Parathyroid adenoma (tissue), 2 donors: ENCODE results near the gene STK24.

ENCODE experiments used
- H2AFZ ChIP-seq: fragments of 300-600 bp; sonication (generic); one replicate; pipeline ENCODE4 v1.7.0; 2017; ENCODE audit warnings: antibody characterized with exemption, mild to moderate bottlenecking
- H3K27ac ChIP-seq: fragments of 300-600 bp; sonication (generic); one replicate; pipeline ENCODE4 v1.7.0; 2017
- H3K27me3 ChIP-seq: fragments of 300-600 bp; sonication (generic); one replicate; pipeline ENCODE4 v1.7.0; 2017; ENCODE audit warnings: low read length; ENCODE audit not compliant: control insufficient read depth, insufficient read depth
- H3K36me3 ChIP-seq: fragments of 300-600 bp; sonication (generic); one replicate; pipeline ENCODE4 v1.7.0; 2017; ENCODE audit warnings: low read length; ENCODE audit not compliant: control insufficient read depth, insufficient read depth
- H3K4me1 ChIP-seq: fragments of 300-600 bp; sonication (generic); one replicate; pipeline ENCODE4 v1.7.0; 2017; ENCODE audit warnings: control low read depth
- H3K4me2 ChIP-seq: fragments of 300-600 bp; sonication (generic); one replicate; pipeline ENCODE4 v1.7.0; 2017; ENCODE audit warnings: low read length
- H3K4me3 ChIP-seq: fragments of 300-600 bp; sonication (generic); one replicate; pipeline ENCODE4 v1.7.0; 2017; ENCODE audit warnings: low read depth, low read length
- H3K79me2 ChIP-seq: fragments of 300-600 bp; sonication (generic); one replicate; pipeline ENCODE4 v1.7.0; 2017; ENCODE audit warnings: control low read depth
- H3K9ac ChIP-seq: fragments of 300-600 bp; sonication (generic); one replicate; pipeline ENCODE4 v1.7.0; 2017; ENCODE audit warnings: mild to moderate bottlenecking
- H3K9me3 ChIP-seq: fragments of 300-600 bp; sonication (generic); one replicate; pipeline ENCODE4 v1.7.0; 2017; ENCODE audit warnings: low read length; ENCODE audit not compliant: control insufficient read depth
- CTCF ChIP-seq: fragments of 300-600 bp; sonication (generic); IDR thresholded peaks from one replicate; pipeline ENCODE4 v1.7.0; 2017; ENCODE audit warnings: antibody characterized with exemption, mild to moderate bottlenecking
- donor health status: primary hyperparathyroidism.

The STK24 gene

GRCh38 chr13:98613591-98613990 lies 36.7 kb upstream of the STK24 start:
- Histone ChIP-seq H3K27ac (no peak overlapping the region), H3K79me2 (no peaks in the 10 kb centered on the region), H3K4me1 (no peaks in the 10 kb centered on the region), H2AFZ (no peak overlapping the region), H3K4me2 (no peak overlapping the region), H3K9me3 (no peaks in the 10 kb centered on the region), H3K9ac (no peak overlapping the region), H3K27me3 (no peaks in the 10 kb centered on the region), H3K4me3 (no peak overlapping the region), H3K36me3 (no peaks in the 10 kb centered on the region)
- TF ChIP-seq CTCF, result no peak

- Histone ChIP-seq H3K27ac (no peak overlapping the region), H3K4me3 (no peak overlapping the region), H3K4me2 (no peak overlapping the region), H2AFZ (no peak overlapping the region), H3K9me3 (no peaks in the 10 kb centered on the region), H3K36me3 (no peaks in the 10 kb centered on the region), H3K79me2 (no peaks in the 10 kb centered on the region), H3K27me3 (no peaks in the 10 kb centered on the region), H3K4me1 (no peaks in the 10 kb centered on the region), H3K9ac (no peak overlapping the region)
- TF ChIP-seq CTCF, result no peak
Measured at GRCh38 chr13:98609756-98610155, 32.8 kb upstream of the STK24 start.

- Histone ChIP-seq H3K27ac (no peak overlapping the region), H3K36me3 (no peaks in the 10 kb centered on the region), H3K4me1 (no peaks in the 10 kb centered on the region), H3K79me2 (no peaks in the 10 kb centered on the region), H3K9ac (no peak overlapping the region), H3K4me2 (no peak overlapping the region), H3K27me3 (no peaks in the 10 kb centered on the region), H3K9me3 (no peaks in the 10 kb centered on the region), H2AFZ (no peak overlapping the region), H3K4me3 (no peak overlapping the region)
- no peak for TF ChIP-seq CTCF
Measured at GRCh38 chr13:98606296-98606695, 29.4 kb upstream of the STK24 start.

GRCh38 chr13:98599502-98600328 lies 22.8 kb upstream of the STK24 start:
- no peaks in the 10 kb centered on the region for H3K4me1 ChIP-seq
- no peaks in the 10 kb centered on the region for H3K27me3 ChIP-seq
- H3K4me3 ChIP-seq, result no peak overlapping the region
- H2AFZ ChIP-seq, result no peak overlapping the region
- no peaks in the 10 kb centered on the region for H3K36me3 ChIP-seq
- H3K9me3 ChIP-seq, result no peaks in the 10 kb centered on the region
- TF ChIP-seq CTCF, result no peak
- H3K27ac ChIP-seq, result no peak overlapping the region
- H3K4me2 ChIP-seq, result no peak overlapping the region
- no peaks in the 10 kb centered on the region for H3K79me2 ChIP-seq
- no peak overlapping the region for H3K9ac ChIP-seq

- Histone ChIP-seq H3K27me3 (no peaks in the 10 kb centered on the region), H3K79me2 (no peaks in the 10 kb centered on the region), H3K9me3 (no peaks in the 10 kb centered on the region), H3K27ac (no peak overlapping the region), H3K36me3 (no peaks in the 10 kb centered on the region), H3K4me1 (no peaks in the 10 kb centered on the region), H3K4me2 (no peak overlapping the region), H3K4me3 (no peak overlapping the region), H2AFZ (no peak overlapping the region), H3K9ac (no peak overlapping the region)
- no peak for TF ChIP-seq CTCF
Measured at GRCh38 chr13:98598043-98598442, 21.1 kb upstream of the STK24 start.
